GM21737 (cell line): ENCODE data around the gene TCERG1L.
"Not testable (repeated sequence)": the region's sequence is repeated elsewhere in the genome, so short reads cannot be mapped to it uniquely, and the experiment has no call there.

Experiments used
- ATAC-seq: cut with Tn5 transposase; IDR thresholded peaks from one replicate; pipeline ENCODE4 v1.9.1; 2021; ENCODE audit warnings: mild to moderate bottlenecking, moderate library complexity; ENCODE audit not compliant: unreplicated experiment

TCERG1L gene

DNA sequence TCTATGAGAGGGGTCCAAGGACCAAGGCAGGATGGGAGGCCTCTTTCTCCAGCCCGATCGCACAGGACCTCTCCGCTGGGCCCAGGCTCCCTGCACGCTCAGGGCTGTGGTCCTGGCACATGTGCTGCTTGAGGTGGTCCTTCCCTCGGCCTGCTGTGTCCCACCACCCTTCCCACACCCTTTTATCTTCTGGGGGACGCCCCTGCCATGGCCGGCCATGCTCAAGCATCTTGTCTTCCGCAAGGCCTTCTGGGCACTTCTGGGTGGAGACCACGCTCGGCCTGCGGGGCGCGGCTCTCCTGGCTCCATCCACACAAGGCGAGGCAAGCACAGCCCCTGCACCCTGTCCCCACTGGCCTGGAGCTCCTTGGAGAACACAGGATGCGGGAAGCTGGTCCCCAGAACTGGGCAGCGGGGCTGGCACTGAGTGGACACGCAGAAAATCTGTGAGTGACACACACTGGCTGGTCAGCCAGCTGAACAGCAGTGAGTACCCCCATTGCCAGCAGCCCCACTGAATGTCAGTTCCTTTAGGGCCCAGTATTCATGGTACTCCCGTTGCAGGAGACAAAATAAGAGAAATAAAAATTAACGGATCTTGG lies 115.9 kb downstream of the TCERG1L start:
- ATAC-seq = no peak

- ATAC-seq = no peak
Measured at GRCh38 chr10:131195116-131195515, 116.4 kb downstream of the TCERG1L start.

DNA sequence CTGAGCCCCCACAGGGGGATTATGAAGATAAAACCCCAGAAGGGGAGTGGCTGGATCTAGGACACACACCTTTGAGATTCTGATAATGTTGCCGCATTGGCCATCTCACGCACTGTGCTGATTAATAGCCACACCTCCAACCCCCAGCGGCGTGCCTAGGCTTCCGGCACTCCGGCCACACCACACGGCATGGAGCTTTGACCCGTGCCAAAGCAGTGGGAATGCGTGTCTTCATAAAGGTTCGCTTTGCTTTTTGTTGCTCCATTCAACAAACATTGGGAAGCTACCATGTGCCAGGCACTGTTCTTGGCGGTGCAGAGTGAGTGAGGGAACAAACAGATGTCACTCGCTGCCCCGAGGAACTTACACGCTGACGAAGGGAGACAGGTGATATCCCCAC lies 117.6 kb downstream of the TCERG1L start:
- ATAC-seq = no peak

DNA sequence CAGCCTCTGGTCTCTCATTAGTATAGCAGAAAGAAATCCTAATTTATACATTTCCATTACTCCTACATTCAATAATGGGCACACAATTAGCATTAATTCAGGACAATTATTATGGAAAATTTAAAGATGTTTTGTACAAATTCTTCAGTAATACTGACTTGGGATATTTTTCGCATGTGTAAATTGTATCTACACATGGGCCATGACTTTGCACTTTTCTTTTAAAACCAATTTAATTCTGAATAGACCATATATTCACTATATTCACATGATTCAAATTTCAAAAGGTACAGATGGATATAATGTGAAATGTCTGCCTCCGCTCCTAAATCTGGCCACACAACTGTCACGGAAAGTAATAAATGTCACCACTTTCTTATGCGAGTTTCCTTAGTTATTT lies 123.0 kb downstream of the TCERG1L start:
- no peak for ATAC-seq

DNA sequence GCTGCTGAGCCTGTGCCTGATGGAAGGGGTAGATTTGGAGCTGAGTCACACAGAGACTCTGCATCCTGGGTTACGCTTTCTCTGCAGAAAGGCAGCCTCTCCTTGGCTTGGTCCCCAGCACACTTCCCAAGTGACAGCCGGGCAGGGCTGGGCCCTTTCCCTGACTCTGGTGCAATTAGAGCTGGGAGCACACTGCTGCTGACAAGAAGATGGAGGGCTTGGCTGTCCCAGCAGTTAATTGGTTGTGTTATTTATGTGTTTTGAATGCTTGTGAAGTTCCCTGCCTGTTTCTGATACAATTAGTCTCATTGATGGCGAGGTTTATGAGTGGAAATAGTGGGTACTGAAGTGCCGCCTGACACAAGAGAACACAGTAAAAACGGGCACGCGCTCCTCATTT lies 123.6 kb downstream of the TCERG1L start:
- ATAC-seq = no peak

GRCh38 chr10:131187274-131187673 lies 124.2 kb downstream of the TCERG1L start:
- ATAC-seq = no peak

GRCh38 chr10:131186547-131187253 lies 124.8 kb downstream of the TCERG1L start:
- ATAC-seq = no peak

GRCh38 chr10:131184503-131184902 lies 127.0 kb downstream of the TCERG1L start:
- ATAC-seq = no peak

- ATAC-seq = no peak
Measured at GRCh38 chr10:131183546-131184045, 127.9 kb downstream of the TCERG1L start.

DNA sequence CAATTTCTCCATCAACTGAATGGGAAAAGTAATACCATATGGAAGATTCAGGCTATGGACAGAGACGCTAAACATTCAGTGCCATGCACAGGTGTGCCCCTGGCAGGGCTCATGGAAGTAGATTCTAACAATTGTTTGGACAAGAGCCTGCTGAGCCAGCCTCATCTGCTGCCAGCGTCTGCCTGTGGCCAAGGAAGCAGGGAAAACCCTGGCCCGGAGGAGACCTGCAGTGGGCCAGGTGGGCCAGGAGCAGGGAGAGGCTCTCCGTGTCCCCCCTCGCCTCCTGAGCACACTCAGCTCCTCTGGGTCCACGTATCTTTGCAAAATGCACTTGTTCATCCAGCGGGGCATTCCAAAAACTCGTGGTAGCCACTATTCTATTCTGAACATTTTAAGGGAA lies 130.1 kb downstream of the TCERG1L start:
- ATAC-seq = no peak

DNA sequence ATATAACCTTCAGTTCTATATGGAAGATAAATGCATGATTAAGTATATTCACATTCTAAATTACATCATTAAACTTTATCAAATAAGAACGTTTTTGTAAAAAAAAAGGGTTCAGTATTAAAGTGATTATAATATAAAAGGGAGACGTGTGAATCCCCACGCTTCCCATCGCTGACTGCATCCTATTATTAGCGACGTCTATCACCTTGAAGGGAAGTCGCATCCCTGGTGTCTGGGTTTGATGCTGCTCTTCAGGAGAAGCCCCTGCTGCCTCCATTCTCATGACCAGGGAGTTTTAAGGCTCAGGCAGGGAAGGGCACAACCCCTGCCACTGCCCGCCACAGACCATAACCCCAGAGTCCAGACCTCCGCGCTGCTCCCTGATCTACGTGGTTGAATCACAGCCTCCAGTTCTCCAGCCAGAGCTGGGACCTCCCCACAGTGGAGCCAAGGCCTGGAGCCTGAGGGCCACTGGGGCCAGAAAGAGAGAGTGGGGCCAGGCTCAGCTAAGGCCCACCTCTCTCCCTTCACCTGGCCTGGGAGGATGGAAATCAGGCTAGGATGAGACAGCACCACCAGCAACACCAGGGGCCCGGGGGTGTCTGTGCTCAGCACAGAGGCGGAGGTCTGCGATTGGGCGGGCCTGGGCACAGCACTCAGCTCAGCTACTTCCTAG lies 130.6 kb downstream of the TCERG1L start:
- no peak for ATAC-seq

GRCh38 chr10:131180086-131180485 lies 131.4 kb downstream of the TCERG1L start:
- ATAC-seq = no peak

- no peak for ATAC-seq
Measured at GRCh38 chr10:131179361-131179760, 132.2 kb downstream of the TCERG1L start.

DNA sequence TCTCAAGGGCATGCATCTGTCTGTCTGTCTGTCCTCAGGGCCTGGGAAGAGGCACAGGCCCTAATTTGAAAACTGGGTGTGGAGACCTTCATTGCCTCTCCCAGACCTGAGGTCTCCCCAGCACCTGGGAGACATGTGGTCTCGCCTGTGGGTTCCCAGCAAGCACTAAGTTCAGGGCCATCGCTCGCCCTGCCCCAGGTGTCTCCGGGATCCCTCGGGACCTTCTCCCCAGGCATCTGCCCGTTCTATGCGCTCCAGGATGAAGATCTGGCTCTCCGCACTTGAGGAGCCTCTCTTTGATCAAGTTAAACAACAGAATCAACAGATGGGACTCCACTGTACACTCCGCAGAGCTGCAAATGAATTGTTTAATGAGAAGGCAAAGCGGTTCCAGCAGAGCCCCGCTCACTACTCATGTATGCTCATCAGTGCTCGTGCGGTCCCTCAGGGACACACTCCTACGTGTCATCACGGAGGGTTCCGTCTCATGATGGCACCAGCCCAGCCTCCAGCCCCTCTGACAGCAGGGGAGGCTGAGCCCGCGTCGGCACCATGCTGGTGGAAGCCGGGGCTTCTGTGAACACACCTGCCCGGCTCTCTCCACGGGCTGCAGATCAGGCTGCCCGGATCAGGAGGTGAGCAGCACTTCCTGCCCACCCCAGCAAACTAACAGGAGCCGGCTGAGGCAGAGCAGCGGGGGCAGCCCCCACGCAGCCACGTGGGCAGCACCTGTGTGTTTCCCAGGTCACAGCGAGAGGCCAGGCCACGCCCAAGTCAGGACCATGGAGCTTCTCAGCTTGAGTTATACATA lies 132.8 kb downstream of the TCERG1L start:
- ATAC-seq = no peak

DNA sequence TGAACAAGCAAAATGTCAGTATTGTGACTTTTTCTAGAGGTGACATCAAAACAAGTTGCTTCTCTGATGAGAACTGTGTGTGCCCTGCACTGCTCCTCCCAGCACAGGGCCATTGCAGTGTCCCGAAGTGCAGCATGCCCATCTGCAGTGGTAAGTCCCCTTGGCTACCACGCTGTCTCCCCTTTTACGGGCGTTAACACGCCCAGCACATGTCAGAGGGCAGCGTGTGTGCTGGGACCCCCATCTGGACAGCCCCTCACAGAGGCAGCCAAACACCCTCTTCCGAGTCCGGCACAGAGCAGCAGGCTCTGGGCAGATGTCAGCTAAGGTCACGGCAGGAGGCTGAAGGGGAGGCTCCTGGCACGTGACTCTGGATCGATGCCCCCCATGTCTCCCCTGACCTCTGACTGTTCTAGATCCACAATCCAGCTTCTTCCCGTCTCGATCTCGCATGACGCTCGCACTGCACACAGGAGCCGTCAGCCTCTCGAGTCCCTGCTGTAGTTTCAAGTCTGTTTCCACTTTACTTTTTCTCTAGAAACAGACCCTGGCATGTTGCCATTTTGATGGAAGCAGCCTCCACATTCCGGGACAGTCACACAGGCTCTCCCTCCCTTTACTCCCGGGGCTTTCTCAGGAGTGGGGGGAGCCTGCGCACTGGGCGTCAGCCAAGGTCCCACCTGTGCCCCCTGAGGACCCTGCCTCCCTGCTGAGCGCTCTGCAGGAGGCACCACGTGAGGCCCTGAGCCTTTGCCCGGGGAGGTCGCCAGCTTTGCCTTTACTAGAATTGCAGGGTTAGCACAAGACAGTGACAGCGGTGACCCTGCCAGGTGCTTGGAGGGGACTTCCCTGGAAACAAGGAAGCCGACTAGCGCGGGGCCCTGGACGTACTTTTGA lies 133.8 kb downstream of the TCERG1L start:
- ATAC-seq = no peak

- ATAC-seq = no peak
Measured at GRCh38 chr10:131176907-131177306, 134.6 kb downstream of the TCERG1L start.

DNA sequence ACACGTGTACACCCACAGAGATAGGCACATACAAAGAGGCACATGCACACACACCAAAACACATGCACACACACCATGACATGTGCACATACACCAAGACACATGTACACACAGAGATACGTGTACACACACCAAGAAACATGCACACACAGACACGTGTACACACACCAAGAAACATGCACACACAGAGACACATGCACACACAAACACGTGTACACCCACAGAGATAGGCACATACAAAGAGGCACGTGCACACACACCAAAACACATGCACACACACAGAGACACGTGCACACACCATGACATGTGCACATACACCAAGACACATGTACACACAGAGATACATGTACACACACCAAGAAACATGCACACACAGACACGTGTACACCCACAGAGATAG lies 135.2 kb downstream of the TCERG1L start:
- not testable (repeated sequence) for ATAC-seq

DNA sequence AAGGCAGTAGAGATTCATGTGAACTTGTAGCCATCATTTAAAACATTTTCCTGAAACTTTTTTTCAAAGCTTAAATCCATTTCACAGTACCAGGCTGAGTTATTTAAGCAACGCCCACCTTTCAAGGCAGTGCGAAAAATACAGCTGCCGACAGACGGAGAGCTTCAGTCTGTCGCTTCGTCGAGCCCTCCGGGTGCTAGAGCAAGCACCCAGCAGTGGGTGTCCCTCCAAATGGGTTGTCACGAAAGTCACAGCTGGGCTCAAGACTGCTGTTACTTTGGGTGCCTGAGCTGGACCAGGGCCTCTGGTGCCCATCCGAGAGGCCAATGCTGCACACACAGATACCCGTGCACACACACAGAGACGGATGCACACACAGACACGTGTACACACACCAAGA lies 135.6 kb downstream of the TCERG1L start:
- ATAC-seq = no peak

DNA sequence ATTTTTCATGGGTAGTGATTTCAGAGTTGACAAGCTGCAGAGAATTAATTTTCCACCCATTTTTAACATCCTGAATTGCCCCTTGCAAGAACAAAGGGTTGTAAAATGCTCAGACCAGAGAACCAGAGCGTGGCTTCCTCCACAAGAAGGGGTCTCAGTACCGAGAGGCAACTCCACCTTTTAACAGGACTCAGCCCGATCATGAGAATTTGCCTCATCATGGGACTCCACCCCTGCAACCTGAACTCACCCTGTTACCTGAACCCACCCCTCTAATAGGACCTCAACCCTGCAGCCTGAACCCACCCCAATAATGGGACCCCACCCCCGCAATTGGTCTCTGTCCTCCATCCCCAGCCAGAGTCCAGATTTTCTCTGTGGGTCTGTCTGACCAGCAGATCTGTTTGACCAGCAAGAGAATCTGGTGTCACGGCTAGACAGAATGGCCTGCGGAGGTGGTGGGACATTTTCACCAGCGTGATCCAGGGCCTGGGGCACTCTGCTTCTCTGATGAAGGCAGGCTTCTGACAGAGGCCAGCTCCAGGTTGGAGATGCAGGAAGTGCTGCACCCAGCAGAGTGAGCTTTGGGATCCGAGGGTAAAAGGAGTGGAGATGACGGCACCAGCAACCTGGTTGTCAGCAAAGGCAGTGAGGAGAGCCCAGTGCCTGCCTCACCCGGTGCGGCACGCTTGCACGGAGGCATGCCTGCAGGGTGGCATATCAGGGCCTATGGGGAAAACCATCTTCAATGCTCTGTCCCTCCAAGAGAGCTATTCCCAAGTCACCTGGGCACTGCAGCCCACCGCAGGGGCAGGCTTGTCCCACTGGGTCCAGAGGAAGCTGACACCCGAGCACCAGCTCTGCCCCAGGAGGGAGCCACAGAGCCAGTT lies 136.6 kb downstream of the TCERG1L start:
- no peak for ATAC-seq
